Thyroid gland (tissue), 4 donors: ENCODE results near the gene MAP2K2.

Experiments
- POLR2A ChIP-seq, 2 donors: fragments of 450-650 bp; IDR thresholded peaks; one replicate each; pipeline ENCODE4 v1.6.1; 2017; ENCODE audit warnings: antibody characterized with exemption in 2 of 2, mild to moderate bottlenecking in 2 of 2, moderate library complexity in 1 of 2
- TF ChIP-seq, protein P1 (sequence below), 6 experiments: fragments of 200-600 bp in 3 of 6; fragments of 450-650 bp in 3 of 6; sonication (generic) in 3 of 6; IDR thresholded peaks; one replicate each; pipeline ENCODE4 v1.5.1; 2016 to 2019; ENCODE audit warnings: antibody characterized with exemption in 6 of 6, mild to moderate bottlenecking in 2 of 6, inconsistent platforms in 1 of 6, moderate library complexity in 1 of 6

DNA sequence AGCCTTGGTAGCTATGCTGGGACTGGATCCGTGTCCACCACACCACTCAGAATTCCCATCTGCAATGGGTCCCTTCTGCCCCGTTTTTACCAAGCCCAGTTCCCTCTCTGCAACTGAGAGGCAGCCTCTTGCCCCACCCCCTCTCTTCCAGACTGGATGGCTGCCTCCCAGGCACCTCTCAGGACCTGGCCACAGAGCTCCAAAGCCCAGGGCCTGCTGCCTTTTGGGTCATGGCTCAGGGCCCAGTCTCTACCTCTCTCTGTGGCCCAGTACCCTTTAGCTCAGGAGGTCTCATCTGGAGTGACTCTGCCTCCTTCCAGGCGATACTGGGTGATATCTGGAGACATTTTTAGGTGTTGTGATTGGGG is 46.9 kb downstream of the MAP2K2 start:
- TF ChIP-seq, protein P1, sequence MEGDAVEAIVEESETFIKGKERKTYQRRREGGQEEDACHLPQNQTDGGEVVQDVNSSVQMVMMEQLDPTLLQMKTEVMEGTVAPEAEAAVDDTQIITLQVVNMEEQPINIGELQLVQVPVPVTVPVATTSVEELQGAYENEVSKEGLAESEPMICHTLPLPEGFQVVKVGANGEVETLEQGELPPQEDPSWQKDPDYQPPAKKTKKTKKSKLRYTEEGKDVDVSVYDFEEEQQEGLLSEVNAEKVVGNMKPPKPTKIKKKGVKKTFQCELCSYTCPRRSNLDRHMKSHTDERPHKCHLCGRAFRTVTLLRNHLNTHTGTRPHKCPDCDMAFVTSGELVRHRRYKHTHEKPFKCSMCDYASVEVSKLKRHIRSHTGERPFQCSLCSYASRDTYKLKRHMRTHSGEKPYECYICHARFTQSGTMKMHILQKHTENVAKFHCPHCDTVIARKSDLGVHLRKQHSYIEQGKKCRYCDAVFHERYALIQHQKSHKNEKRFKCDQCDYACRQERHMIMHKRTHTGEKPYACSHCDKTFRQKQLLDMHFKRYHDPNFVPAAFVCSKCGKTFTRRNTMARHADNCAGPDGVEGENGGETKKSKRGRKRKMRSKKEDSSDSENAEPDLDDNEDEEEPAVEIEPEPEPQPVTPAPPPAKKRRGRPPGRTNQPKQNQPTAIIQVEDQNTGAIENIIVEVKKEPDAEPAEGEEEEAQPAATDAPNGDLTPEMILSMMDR (IDR thresholded peaks at IDR 0.05), result no peak
- TF ChIP-seq POLR2A (IDR thresholded peaks at IDR 0.05), result no peak
